HepG2 (cell line): Measurements from ENCODE around the gene SPARC. TPM values are rescaled to one million over a fixed set of nuclear protein-coding genes. Genes with fewer than 3 reads are reported as not detected.

ENCODE experiments used
- ATAC-seq: fragments of 200-7000 bp; cut with Tn5 transposase; 3 replicates; pipeline ENCODE4 v1.9.1; 2020; ENCODE audit warnings: mild to moderate bottlenecking, moderate library complexity
- BruUV-seq: library from RNA; stranded (reverse); fragments of 400-500 nt; replicated peaks from 2 replicates; lab custom pipeline; 2021; lab: Mats Ljungman, UMichigan
- CTCF ChIA-PET: fragments of 300-600 bp; formaldehyde crosslinking; extraction: SDS; loops from one replicate; lab custom pipeline; 2021; ENCODE audit warnings: low total read pairs, inconsistent platforms, low intra/inter-chr PET ratio; lab: Yijun Ruan, JAX
- POLR2A ChIA-PET: fragments of 350-600 bp; sonication (Branson Sonifier 250); formaldehyde crosslinking; loops from one replicate; lab custom pipeline; 2020; ENCODE audit warnings: antibody characterized with exemption, inconsistent platforms; lab: Yijun Ruan, JAX
- DNase-seq: peaks from one replicate; pipeline ENCODE4 v3.0.0-alpha.2; 2015; ENCODE audit warnings: low spot score
- FAIRE-seq: peaks from 3 replicates; lab custom pipeline; 2011; peaks lifted over from hg19 to GRCh38; lab: Jason Lieb, UNC
- H2AFZ ChIP-seq: one replicate; pipeline ENCODE4 v1.6.1; 2011; ENCODE audit warnings: low read length, inconsistent platforms
- H3K27ac ChIP-seq: fragments of 300-600 bp; 3 replicates; pipeline ENCODE4 v1.8.0; 2011; ENCODE audit warnings: mixed run types, mild to moderate bottlenecking, mixed read lengths, low read length, inconsistent platforms; ENCODE audit not compliant: insufficient read depth; ENCODE audit errors: extremely low read length
- H3K27me3 ChIP-seq, 2 experiments: fragments of 200-600 bp in 1 of 2; 2 replicates in 1 of 2; 3 replicates in 1 of 2; pipeline versions ENCODE4 v1.6.0 to v1.8.0; 2011; ENCODE audit warnings: low read length in 2 of 2, mild to moderate bottlenecking in 2 of 2, moderate library complexity in 2 of 2, inconsistent platforms in 1 of 2; ENCODE audit not compliant: insufficient read depth in 2 of 2, control insufficient read depth in 1 of 2
- H3K36me3 ChIP-seq, 2 experiments: fragments of 200-600 bp in 1 of 2; replicated peaks in 1 of 2; 2 replicates in 1 of 2; 3 replicates in 1 of 2; pipeline versions ENCODE4 v1.5.1 to v1.8.0; 2011; ENCODE audit warnings: low read length in 2 of 2, inconsistent platforms in 1 of 2; ENCODE audit not compliant: insufficient read depth in 2 of 2, control insufficient read depth in 1 of 2
- H3K4me1 ChIP-seq: 2 replicates; pipeline ENCODE4 v1.5.1; 2012; ENCODE audit warnings: low read length, inconsistent platforms; ENCODE audit not compliant: insufficient read depth
- H3K4me2 ChIP-seq: 2 replicates; pipeline ENCODE4 v1.6.0; 2011; ENCODE audit warnings: low read depth, low read length, inconsistent platforms
- H3K4me3 ChIP-seq, 3 experiments: fragments of 200-600 bp in 1 of 3; sonication (generic), shearing (Covaris generic) in 1 of 3; replicated peaks in 1 of 3; 2 replicates each; pipeline ENCODE4 v1.5.1; 2011 to 2016; ENCODE audit warnings: low read length in 3 of 3, inconsistent platforms in 2 of 3, low read depth in 2 of 3, mild to moderate bottlenecking in 2 of 3, control low read depth in 1 of 3, mixed read lengths in 1 of 3; ENCODE audit not compliant: insufficient read depth in 1 of 3
- H3K79me2 ChIP-seq: one replicate; pipeline ENCODE4 v1.6.1; 2011; ENCODE audit warnings: low read length, inconsistent platforms; ENCODE audit not compliant: insufficient read depth
- H3K9ac ChIP-seq: 2 replicates; pipeline ENCODE4 v1.6.0; 2011; ENCODE audit warnings: mild to moderate bottlenecking, low read depth, low read length, inconsistent platforms; ENCODE audit not compliant: insufficient read depth
- H3K9me3 ChIP-seq: 2 replicates; pipeline ENCODE4 v1.5.1; 2012; ENCODE audit warnings: mild to moderate bottlenecking, low read length
- H4K20me1 ChIP-seq: 2 replicates; pipeline ENCODE4 v1.6.0; 2011; ENCODE audit warnings: inconsistent platforms, mild to moderate bottlenecking, low read length, moderate library complexity; ENCODE audit not compliant: insufficient read depth
- DNMT1 ChIP-seq: sonication (generic); formaldehyde crosslinking; IDR thresholded peaks from 2 replicates; pipeline ENCODE4 v1.5.1; 2020; ENCODE audit warnings: mild to moderate bottlenecking, missing genetic modification reagents
- ETV6 ChIP-seq: sonication (generic); formaldehyde crosslinking; conservative IDR thresholded peaks from 2 replicates; pipeline ENCODE4 v1.4.0; 2020; ENCODE audit warnings: missing genetic modification reagents
- IKZF1 ChIP-seq: fragments of 450-650 bp; IDR thresholded peaks from 2 replicates; pipeline ENCODE4 v1.7.1; 2016
- NCOR1 ChIP-seq: fragments of 200-600 bp; sonication (generic); IDR thresholded peaks from 2 replicates; pipeline ENCODE4 v1.7.0; 2017; ENCODE audit warnings: antibody characterized with exemption, low read length, borderline replicate concordance
- NR3C1 ChIP-seq: sonication (generic); formaldehyde crosslinking; IDR thresholded peaks from 2 replicates; pipeline ENCODE4 v1.4.0; 2020; ENCODE audit warnings: missing genetic modification reagents
- SALL1 ChIP-seq: sonication (generic); formaldehyde crosslinking; IDR thresholded peaks from 2 replicates; pipeline ENCODE4 v1.8.0; 2022; ENCODE audit warnings: mild to moderate bottlenecking, missing genetic modification reagents
- ZFX ChIP-seq: sonication (generic); formaldehyde crosslinking; IDR thresholded peaks from 2 replicates; pipeline ENCODE4 v1.4.0; 2020; ENCODE audit warnings: mild to moderate bottlenecking, low read depth, missing genetic modification reagents, moderate library complexity
- ZNF121 ChIP-seq: sonication (generic); formaldehyde crosslinking; IDR thresholded peaks from 2 replicates; pipeline ENCODE4 v1.5.0; 2020; ENCODE audit warnings: mild to moderate bottlenecking, missing genetic modification reagents
- ZNF788 ChIP-seq: sonication (generic); formaldehyde crosslinking; IDR thresholded peaks from 2 replicates; pipeline ENCODE4 v1.5.0; 2020; ENCODE audit warnings: mild to moderate bottlenecking, missing genetic modification reagents, borderline replicate concordance
- ZSCAN25 ChIP-seq: sonication (generic); formaldehyde crosslinking; IDR thresholded peaks from 2 replicates; pipeline ENCODE4 v1.8.0; 2022; ENCODE audit warnings: mild to moderate bottlenecking, missing genetic modification reagents
- WGBS: methylation state at CpG from one replicate; pipeline ENCODE4 v1.1.6; 2017; ENCODE audit warnings: low lambda C conversion rate; 5-methylcytosine and 5-hydroxymethylcytosine counted together
- in situ Hi-C: cut with HindIII; loops from 2 replicates; pipeline ENCODE4 v1.10.0; 2017; ENCODE audit warnings: low pct_unique_long_range_greater_than_20kb; ENCODE audit not compliant: extremely low pct_ligation_motif_present
- intact Hi-C: fragments of 100-400 bp; cut with micrococcal nuclease; formaldehyde crosslinking; loops from one replicate; pipeline ENCODE4 v1.10.0; 2022; ENCODE audit not compliant: unreplicated experiment
- polyA plus RNA-seq, 8 experiments: library from polyadenylated mRNA; depleted of rRNA in 3 of 8; stranded (reverse) in 7 of 8; unstranded in 1 of 8; fragments of >200 nt; fragmentation: Illumina TruSeq in 4 of 8; extraction: Trizol in 4 of 8; gene quantifications; 2 replicates each; pipeline versions ENCODE4 v1.2.1 to v1.2.3, GENCODE V29; 2011 to 2016; ENCODE audit warnings: low read depth in 4 of 8, missing spikeins in 1 of 8, mixed read lengths in 1 of 8; ENCODE audit not compliant: insufficient read depth in 1 of 8
- total RNA-seq, 5 experiments: library from RNA; depleted of rRNA; stranded (reverse); fragments of >200 nt; fragmentation: Illumina TruSeq; extraction: Trizol; gene quantifications; 2 replicates each; pipeline ENCODE4 v1.2.3, GENCODE V29; 2016; ENCODE audit warnings: low read depth in 1 of 5
- TF ChIP-seq, protein P1 (sequence below): IDR thresholded peaks from 2 replicates; pipeline ENCODE4 v1.6.1; 2016; ENCODE audit warnings: control low read depth
- TF ChIP-seq, protein P2 (sequence below): sonication (generic); formaldehyde crosslinking; IDR thresholded peaks from 2 replicates; pipeline ENCODE4 v1.5.0; 2020; ENCODE audit warnings: missing genetic modification reagents
- TF ChIP-seq, protein P3 (sequence below): IDR thresholded peaks from 2 replicates; pipeline ENCODE4 v1.6.1; 2016
- TF ChIP-seq, protein P4 (sequence below): sonication (generic); formaldehyde crosslinking; IDR thresholded peaks from 2 replicates; pipeline ENCODE4 v1.4.0; 2020; ENCODE audit warnings: missing genetic modification reagents, mild to moderate bottlenecking, borderline replicate concordance
- TF ChIP-seq, protein P5 (sequence below): sonication (generic); formaldehyde crosslinking; IDR thresholded peaks from 2 replicates; pipeline ENCODE4 v1.4.0; 2020; ENCODE audit warnings: missing genetic modification reagents
- TF ChIP-seq, protein P6 (sequence below): IDR thresholded peaks from 2 replicates; pipeline ENCODE4 v1.6.1; 2016; ENCODE audit warnings: low read depth

Gene SPARC
- total and polyA plus RNA-seq, 2 of the 13 experiments (the other 11 are each of a cell fraction or from before 2014, with no cell fraction given): 76.7 to 192 TPM

DNA sequence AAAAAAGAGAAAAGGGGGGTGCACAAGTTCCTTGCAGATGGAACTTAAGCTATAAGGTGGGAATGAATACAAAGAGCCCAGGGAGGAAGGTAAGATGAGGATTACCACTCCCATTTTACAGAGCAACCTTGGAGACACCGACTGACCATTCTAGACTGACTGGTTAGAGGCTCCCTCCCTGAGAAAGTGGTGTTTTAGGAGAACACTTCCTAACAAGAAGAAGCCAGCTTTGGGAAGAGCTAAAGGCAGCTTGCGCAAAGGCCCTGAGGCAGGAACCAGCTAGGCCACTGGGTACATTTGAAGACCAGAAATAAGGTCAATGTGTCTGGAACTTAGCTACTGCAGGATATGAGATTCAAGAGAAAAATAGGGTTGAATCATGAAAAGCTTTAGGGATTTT, 38.6 kb downstream of the SPARC start:
- POLR2A ChIA-PET: interaction anchor here (0.7 kb wide), 1 partner anchor 436 kb away, joined by 3 read pairs; no protein-coding TSS in a partner anchor
- ATAC-seq: no peak
- Histone ChIP-seq H3K9me3 (no peaks in the 10 kb centered on the region), H3K4me3 (no peak overlapping the region), H3K27me3 (peaks cover 2 to 14% of the 10 kb centered on the region in 2 experiments; a peak in 3 of 5 replicates), H3K27ac (no peak overlapping the region)
- in situ Hi-C loops: no loop called here
- BruUV-seq: no TSS peak
- no peak for FAIRE-seq
- TF ChIP-seq, protein P1, sequence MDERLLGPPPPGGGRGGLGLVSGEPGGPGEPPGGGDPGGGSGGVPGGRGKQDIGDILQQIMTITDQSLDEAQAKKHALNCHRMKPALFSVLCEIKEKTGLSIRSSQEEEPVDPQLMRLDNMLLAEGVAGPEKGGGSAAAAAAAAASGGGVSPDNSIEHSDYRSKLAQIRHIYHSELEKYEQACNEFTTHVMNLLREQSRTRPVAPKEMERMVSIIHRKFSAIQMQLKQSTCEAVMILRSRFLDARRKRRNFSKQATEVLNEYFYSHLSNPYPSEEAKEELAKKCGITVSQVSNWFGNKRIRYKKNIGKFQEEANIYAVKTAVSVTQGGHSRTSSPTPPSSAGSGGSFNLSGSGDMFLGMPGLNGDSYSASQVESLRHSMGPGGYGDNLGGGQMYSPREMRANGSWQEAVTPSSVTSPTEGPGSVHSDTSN (CRISPR knock-in tag): no peak
- TF ChIP-seq, protein P2, sequence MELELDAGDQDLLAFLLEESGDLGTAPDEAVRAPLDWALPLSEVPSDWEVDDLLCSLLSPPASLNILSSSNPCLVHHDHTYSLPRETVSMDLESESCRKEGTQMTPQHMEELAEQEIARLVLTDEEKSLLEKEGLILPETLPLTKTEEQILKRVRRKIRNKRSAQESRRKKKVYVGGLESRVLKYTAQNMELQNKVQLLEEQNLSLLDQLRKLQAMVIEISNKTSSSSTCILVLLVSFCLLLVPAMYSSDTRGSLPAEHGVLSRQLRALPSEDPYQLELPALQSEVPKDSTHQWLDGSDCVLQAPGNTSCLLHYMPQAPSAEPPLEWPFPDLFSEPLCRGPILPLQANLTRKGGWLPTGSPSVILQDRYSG (CRISPR knock-in tag): no peak
- TF ChIP-seq, protein P3, sequence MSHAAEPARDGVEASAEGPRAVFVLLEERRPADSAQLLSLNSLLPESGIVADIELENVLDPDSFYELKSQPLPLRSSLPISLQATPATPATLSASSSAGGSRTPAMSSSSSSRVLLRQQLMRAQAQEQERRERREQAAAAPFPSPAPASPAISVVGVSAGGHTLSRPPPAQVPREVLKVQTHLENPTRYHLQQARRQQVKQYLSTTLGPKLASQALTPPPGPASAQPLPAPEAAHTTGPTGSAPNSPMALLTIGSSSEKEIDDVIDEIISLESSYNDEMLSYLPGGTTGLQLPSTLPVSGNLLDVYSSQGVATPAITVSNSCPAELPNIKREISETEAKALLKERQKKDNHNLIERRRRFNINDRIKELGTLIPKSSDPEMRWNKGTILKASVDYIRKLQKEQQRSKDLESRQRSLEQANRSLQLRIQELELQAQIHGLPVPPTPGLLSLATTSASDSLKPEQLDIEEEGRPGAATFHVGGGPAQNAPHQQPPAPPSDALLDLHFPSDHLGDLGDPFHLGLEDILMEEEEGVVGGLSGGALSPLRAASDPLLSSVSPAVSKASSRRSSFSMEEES (CRISPR knock-in tag): no peak
- TF ChIP-seq ZNF788 (CRISPR knock-in tag) (no peak), ZSCAN25 (CRISPR knock-in tag) (no peak), NCOR1 (no peak), IKZF1 (no peak), ZNF121 (CRISPR knock-in tag) (no peak), NR3C1 (CRISPR knock-in tag) (no peak), ETV6 (no peak), DNMT1 (CRISPR knock-in tag) (no peak), SALL1 (CRISPR knock-in tag) (no peak), ZFX (no peak)
- TF ChIP-seq, protein P4, sequence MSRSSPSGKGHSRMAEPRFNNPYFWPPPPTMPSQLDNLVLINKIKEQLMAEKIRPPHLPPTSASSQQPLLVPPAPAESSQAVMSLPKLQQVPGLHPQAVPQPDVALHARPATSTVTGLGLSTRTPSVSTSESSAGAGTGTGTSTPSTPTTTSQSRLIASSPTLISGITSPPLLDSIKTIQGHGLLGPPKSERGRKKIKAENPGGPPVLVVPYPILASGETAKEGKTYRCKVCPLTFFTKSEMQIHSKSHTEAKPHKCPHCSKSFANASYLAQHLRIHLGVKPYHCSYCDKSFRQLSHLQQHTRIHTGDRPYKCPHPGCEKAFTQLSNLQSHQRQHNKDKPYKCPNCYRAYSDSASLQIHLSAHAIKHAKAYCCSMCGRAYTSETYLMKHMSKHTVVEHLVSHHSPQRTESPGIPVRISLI (CRISPR knock-in tag): no peak
- TF ChIP-seq, protein P5, sequence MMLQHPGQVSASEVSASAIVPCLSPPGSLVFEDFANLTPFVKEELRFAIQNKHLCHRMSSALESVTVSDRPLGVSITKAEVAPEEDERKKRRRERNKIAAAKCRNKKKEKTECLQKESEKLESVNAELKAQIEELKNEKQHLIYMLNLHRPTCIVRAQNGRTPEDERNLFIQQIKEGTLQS (CRISPR knock-in tag): no peak
- TF ChIP-seq, protein P6, sequence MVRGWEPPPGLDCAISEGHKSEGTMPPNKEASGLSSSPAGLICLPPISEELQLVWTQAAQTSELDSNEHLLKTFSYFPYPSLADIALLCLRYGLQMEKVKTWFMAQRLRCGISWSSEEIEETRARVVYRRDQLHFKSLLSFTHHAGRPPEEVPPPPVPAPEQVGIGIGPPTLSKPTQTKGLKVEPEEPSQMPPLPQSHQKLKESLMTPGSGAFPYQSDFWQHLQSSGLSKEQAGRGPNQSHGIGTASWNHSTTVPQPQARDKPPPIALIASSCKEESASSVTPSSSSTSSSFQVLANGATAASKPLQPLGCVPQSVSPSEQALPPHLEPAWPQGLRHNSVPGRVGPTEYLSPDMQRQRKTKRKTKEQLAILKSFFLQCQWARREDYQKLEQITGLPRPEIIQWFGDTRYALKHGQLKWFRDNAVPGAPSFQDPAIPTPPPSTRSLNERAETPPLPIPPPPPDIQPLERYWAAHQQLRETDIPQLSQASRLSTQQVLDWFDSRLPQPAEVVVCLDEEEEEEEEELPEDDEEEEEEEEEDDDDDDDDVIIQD (CRISPR knock-in tag): no peak
- TF ChIP-seq, all 625 proteins: peak for 0
- no peak overlapping the region for H3K9ac ChIP-seq
- CTCF ChIA-PET: no interaction called here
- no peak overlapping the region for H3K4me2 ChIP-seq
- intact Hi-C loops: no loop called here
- H3K79me2 ChIP-seq: no peaks in the 10 kb centered on the region
- DNase-seq: no peak
- no peaks in the 10 kb centered on the region for H3K4me1 ChIP-seq
- no peaks in the 10 kb centered on the region for H4K20me1 ChIP-seq
- 63% methylated on average over 2 of the region's 2 CpGs for WGBS
- no peaks in the 10 kb centered on the region for H3K36me3 ChIP-seq
- H2AFZ ChIP-seq: no peak overlapping the region
